ENCODE data around the gene SULT1C4.
"Not testable (repeated sequence)": the region's sequence is repeated elsewhere in the genome, so short reads cannot be mapped to it uniquely, and the experiment has no call there.

SULT1C4 gene

GRCh38 chr2:108413711-108414095 lies 35.9 kb downstream of the SULT1C4 start:
- no peak for DNase-seq (ENCODE audit: low read depth in 2 of 2)

DNA sequence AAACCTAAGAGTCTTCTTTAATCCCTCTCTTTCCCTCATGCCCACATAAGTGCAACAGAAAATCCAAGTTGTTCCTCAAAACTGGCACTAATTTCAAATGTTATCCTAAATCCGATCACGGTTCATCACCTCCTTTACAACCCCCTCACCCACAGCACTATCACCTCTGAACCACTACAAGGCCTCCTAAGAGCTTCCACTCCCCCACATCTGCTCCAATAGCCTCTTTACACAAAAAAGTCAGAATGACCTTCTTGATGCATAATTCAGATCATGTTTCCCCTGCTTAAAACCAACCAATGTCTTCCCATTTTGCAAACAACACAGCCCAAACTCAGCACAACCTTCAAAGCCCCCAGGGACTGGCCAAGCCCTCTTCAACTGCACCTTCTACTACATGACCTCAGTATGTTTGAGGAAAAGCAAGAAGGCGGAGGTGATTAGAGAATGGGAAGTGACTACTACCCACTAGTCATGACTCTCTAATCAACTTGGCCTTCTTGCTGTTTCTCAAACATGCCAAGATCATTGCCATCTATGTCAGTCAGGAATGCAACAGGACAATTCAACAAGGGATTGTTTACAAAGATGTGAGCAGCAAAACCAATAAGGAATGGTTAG lies 36.6 kb downstream of the SULT1C4 start:
- DNase-seq (ENCODE audit: low read depth in 2 of 2) = no peak

- DNase-seq (ENCODE audit: low read depth in 2 of 2) = no peak
These were observed 37.2 kb downstream of the SULT1C4 start for GRCh38 chr2:108414945-108415344.

- DNase-seq (ENCODE audit: low read depth in 2 of 2) = no peak
These were observed 39.5 kb downstream of the SULT1C4 start for GRCh38 chr2:108417254-108417653.

- no peak for DNase-seq (ENCODE audit: low read depth in 2 of 2)
These were observed 40.7 kb downstream of the SULT1C4 start for GRCh38 chr2:108418416-108418815.

GRCh38 chr2:108423067-108423466 lies 45.3 kb downstream of the SULT1C4 start:
- DNase-seq (ENCODE audit: low read depth in 2 of 2) = no peak

DNA sequence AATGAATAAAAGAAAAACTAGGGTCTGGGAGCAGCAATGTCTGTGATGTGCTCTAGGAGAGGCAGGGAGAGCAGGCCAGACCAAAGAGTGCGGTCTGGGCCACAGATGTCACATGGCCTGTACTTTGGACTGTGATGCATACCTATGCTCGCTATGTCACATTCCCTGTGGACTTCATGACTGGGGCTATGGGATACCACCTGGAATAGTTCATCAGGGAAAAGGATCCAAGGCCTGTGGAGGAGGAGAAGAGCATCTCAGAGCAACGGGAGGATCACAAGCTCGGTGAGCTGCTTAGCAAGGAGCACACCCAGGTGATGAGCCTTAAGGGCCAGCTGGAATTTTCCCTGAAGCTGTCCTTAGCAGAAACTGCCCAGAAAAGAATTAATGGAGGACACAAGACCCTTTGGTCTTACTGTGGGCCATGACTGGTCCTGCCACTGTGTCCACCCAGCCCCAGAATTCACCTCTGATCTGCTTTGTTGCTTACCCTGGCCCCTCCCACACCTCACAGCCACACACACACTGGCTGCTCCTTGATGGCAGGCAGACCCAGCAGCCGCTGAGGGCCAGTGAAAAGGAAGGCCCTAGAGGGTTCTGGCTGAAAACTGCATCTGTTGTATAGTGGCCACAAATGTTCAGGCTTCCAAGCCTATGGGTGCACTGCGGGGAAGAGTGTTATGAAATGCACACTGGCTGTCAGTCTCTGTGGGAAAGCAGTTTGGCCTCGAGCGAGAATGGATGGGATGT lies 45.9 kb downstream of the SULT1C4 start:
- no peak for DNase-seq (ENCODE audit: low read depth in 2 of 2)

- DNase-seq (ENCODE audit: low read depth in 2 of 2) = no peak
These were observed 50.7 kb downstream of the SULT1C4 start for GRCh38 chr2:108428286-108429009.

DNA sequence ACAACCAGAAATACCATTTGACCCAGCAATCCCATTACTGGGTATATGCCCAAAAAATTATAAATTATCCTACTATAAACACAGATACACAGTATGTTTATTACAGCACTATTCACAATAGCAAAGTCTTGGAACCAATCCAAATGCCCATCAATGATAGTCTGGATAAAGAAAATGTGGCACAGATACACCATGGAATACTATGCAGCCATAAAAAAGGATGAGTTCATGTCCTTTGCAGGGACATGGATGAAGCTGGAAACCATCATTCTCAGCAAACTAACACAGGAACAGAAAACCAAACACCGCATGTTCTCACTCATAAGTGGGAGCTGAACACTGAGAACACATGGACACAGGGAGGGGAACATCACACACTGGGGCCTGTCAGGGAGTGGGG lies 57.8 kb downstream of the SULT1C4 start:
- DNase-seq (ENCODE audit: low read depth in 2 of 2) = not testable (repeated sequence)

GRCh38 chr2:108436976-108437375 lies 59.2 kb downstream of the SULT1C4 start:
- no peak for DNase-seq (ENCODE audit: low read depth in 2 of 2)

Measured in stimulated activated CD8-positive, alpha-beta memory T cell treated with anti-CD3 and anti-CD28 coated beads, Interleukin-2, amount 100 ng/mL, for 48 hours (primary cell).